ENCODE results near the gene LSG1.

LSG1 gene

GRCh38 chr3:194604837-194605236 is 67.2 kb downstream of the LSG1 start:
- Histone ChIP-seq H3K79me1 (ENCODE audit: low read depth, low read length) (no peaks in the 10 kb centered on the region), H2BK120ac (ENCODE audit: low read depth, low read length) (no peak overlapping the region), H2BK15ac (ENCODE audit: low read length) (no peak overlapping the region), H3K4me2 (ENCODE audit: insufficient read depth, low read length, poor library complexity, severe bottlenecking) (no peak overlapping the region), H2BK5ac (ENCODE audit: low read length) (no peak overlapping the region), H3K18ac (ENCODE audit: low read length) (no peak overlapping the region), H2AK5ac (ENCODE audit: low read depth, low read length) (no peak overlapping the region), H3K14ac (ENCODE audit: low read length) (no peak overlapping the region), H3K4me3 (ENCODE audit: low read length in 2 of 2) (no peak overlapping the region), H3K27me3 (ENCODE audit: control insufficient read depth in 3 of 3, insufficient read depth in 3 of 3, low read depth in 1 of 3, low read length in 3 of 3) (no peaks in the 10 kb centered on the region), H4K91ac (ENCODE audit: low read depth, low read length, poor library complexity) (no peak overlapping the region), H3K36me3 (replicated peaks in 1 of 2; ENCODE audit: control insufficient read depth in 2 of 2, insufficient read depth in 2 of 2, low read length in 2 of 2) (peaks cover 13 to 73% of the 10 kb centered on the region in 2 donors), H3K4me1 (ENCODE audit: control insufficient read depth in 2 of 2, insufficient read depth in 1 of 2, low read depth in 1 of 2, low read length in 2 of 2) (no peaks in the 10 kb centered on the region), H3K23ac (ENCODE audit: low read depth, low read length, poor library complexity) (no peak overlapping the region), H4K8ac (ENCODE audit: low read depth, low read length) (no peak overlapping the region), H3K27ac (replicated peaks; ENCODE audit: low read length) (no peak overlapping the region), H2AFZ (ENCODE audit: low read length) (no peak overlapping the region), H3K9ac (ENCODE audit: low read depth, low read length, poor library complexity) (no peak overlapping the region), H2BK12ac (ENCODE audit: low read length) (no peak overlapping the region), H3K4ac (ENCODE audit: low read length) (no peak overlapping the region), H3K9me3 (replicated peaks in 1 of 2; ENCODE audit: control insufficient read depth in 2 of 2, insufficient read depth in 1 of 2, low read depth in 1 of 2, low read length in 2 of 2) (no peaks in the 10 kb centered on the region)
- WGBS, 2 donors (ENCODE audit: extremely low coverage in 2 of 2, insufficient read length in 2 of 2, insufficient replicate concordance in 1 of 2) = no CpG with 5 or more reads among the region's 2 CpGs
- DNase-seq (ENCODE audit: low spot score) = no peak

- Histone ChIP-seq H2BK120ac (ENCODE audit: low read depth, low read length) (no peak overlapping the region), H3K27me3 (ENCODE audit: control insufficient read depth in 3 of 3, insufficient read depth in 3 of 3, low read depth in 1 of 3, low read length in 3 of 3) (no peaks in the 10 kb centered on the region), H3K18ac (ENCODE audit: low read length) (no peak overlapping the region), H2AFZ (ENCODE audit: low read length) (no peak overlapping the region), H3K9me3 (replicated peaks in 1 of 2; ENCODE audit: control insufficient read depth in 2 of 2, insufficient read depth in 1 of 2, low read depth in 1 of 2, low read length in 2 of 2) (no peaks in the 10 kb centered on the region), H2BK5ac (ENCODE audit: low read length) (no peak overlapping the region), H4K91ac (ENCODE audit: low read depth, low read length, poor library complexity) (no peak overlapping the region), H2AK5ac (ENCODE audit: low read depth, low read length) (no peak overlapping the region), H3K14ac (ENCODE audit: low read length) (no peak overlapping the region), H3K4ac (ENCODE audit: low read length) (no peak overlapping the region), H3K36me3 (replicated peaks in 1 of 2; ENCODE audit: control insufficient read depth in 2 of 2, insufficient read depth in 2 of 2, low read length in 2 of 2) (peaks cover 14 to 73% of the 10 kb centered on the region in 2 donors), H3K9ac (ENCODE audit: low read depth, low read length, poor library complexity) (no peak overlapping the region), H3K27ac (replicated peaks; ENCODE audit: low read length) (no peak overlapping the region), H3K4me2 (ENCODE audit: insufficient read depth, low read length, poor library complexity, severe bottlenecking) (no peak overlapping the region), H3K23ac (ENCODE audit: low read depth, low read length, poor library complexity) (no peak overlapping the region), H2BK15ac (ENCODE audit: low read length) (no peak overlapping the region), H3K4me1 (ENCODE audit: control insufficient read depth in 2 of 2, insufficient read depth in 1 of 2, low read depth in 1 of 2, low read length in 2 of 2) (no peaks in the 10 kb centered on the region), H3K4me3 (ENCODE audit: low read length in 2 of 2) (peak overlapping the region in 1 of 2 donors; percentile 60), H4K8ac (ENCODE audit: low read depth, low read length) (no peak overlapping the region), H3K79me1 (ENCODE audit: low read depth, low read length) (no peaks in the 10 kb centered on the region), H2BK12ac (ENCODE audit: low read length) (no peak overlapping the region)
- no peak for DNase-seq (ENCODE audit: low spot score)
- no CpG with 5 or more reads among the region's 22 CpGs for WGBS, 2 donors (ENCODE audit: extremely low coverage in 2 of 2, insufficient read length in 2 of 2, insufficient replicate concordance in 1 of 2)
Measured at GRCh38 chr3:194604126-194604525, 67.9 kb downstream of the LSG1 start.

GRCh38 chr3:194602669-194603171 is 69.3 kb downstream of the LSG1 start:
- Histone ChIP-seq H3K4me3 (ENCODE audit: low read length in 2 of 2) (no peak overlapping the region), H3K4me1 (ENCODE audit: control insufficient read depth in 2 of 2, insufficient read depth in 1 of 2, low read depth in 1 of 2, low read length in 2 of 2) (no peaks in the 10 kb centered on the region), H2BK15ac (ENCODE audit: low read length) (no peak overlapping the region), H2BK120ac (ENCODE audit: low read depth, low read length) (no peak overlapping the region), H4K91ac (ENCODE audit: low read depth, low read length, poor library complexity) (no peak overlapping the region), H3K4me2 (ENCODE audit: insufficient read depth, low read length, poor library complexity, severe bottlenecking) (no peak overlapping the region), H3K18ac (ENCODE audit: low read length) (no peak overlapping the region), H3K23ac (ENCODE audit: low read depth, low read length, poor library complexity) (no peak overlapping the region), H3K4ac (ENCODE audit: low read length) (no peak overlapping the region), H3K36me3 (replicated peaks in 1 of 2; ENCODE audit: control insufficient read depth in 2 of 2, insufficient read depth in 2 of 2, low read length in 2 of 2) (peaks cover 16 to 72% of the 10 kb centered on the region in 2 donors), H2BK12ac (ENCODE audit: low read length) (no peak overlapping the region), H3K27ac (replicated peaks; ENCODE audit: low read length) (no peak overlapping the region), H3K79me1 (ENCODE audit: low read depth, low read length) (no peaks in the 10 kb centered on the region), H3K14ac (ENCODE audit: low read length) (no peak overlapping the region), H3K27me3 (ENCODE audit: control insufficient read depth in 3 of 3, insufficient read depth in 3 of 3, low read depth in 1 of 3, low read length in 3 of 3) (no peaks in the 10 kb centered on the region), H2BK5ac (ENCODE audit: low read length) (no peak overlapping the region), H3K9ac (ENCODE audit: low read depth, low read length, poor library complexity) (no peak overlapping the region), H2AFZ (ENCODE audit: low read length) (no peak overlapping the region), H4K8ac (ENCODE audit: low read depth, low read length) (no peak overlapping the region), H3K9me3 (replicated peaks in 1 of 2; ENCODE audit: control insufficient read depth in 2 of 2, insufficient read depth in 1 of 2, low read depth in 1 of 2, low read length in 2 of 2) (no peaks in the 10 kb centered on the region), H2AK5ac (ENCODE audit: low read depth, low read length) (no peak overlapping the region)
- no peak for DNase-seq (ENCODE audit: low spot score)
- no CpG with 5 or more reads among the region's 10 CpGs for WGBS, 2 donors (ENCODE audit: extremely low coverage in 2 of 2, insufficient read length in 2 of 2, insufficient replicate concordance in 1 of 2)

GRCh38 chr3:194598771-194599557 is 73.0 kb downstream of the LSG1 start:
- Histone ChIP-seq H3K4me2 (ENCODE audit: insufficient read depth, low read length, poor library complexity, severe bottlenecking) (no peak overlapping the region), H3K18ac (ENCODE audit: low read length) (no peak overlapping the region), H3K4me1 (ENCODE audit: control insufficient read depth in 2 of 2, insufficient read depth in 1 of 2, low read depth in 1 of 2, low read length in 2 of 2) (no peaks in the 10 kb centered on the region), H2AK5ac (ENCODE audit: low read depth, low read length) (no peak overlapping the region), H3K27me3 (ENCODE audit: control insufficient read depth in 3 of 3, insufficient read depth in 3 of 3, low read depth in 1 of 3, low read length in 3 of 3) (peaks cover 0 to 2% (median 0%) of the 10 kb centered on the region in 3 experiments), H2BK12ac (ENCODE audit: low read length) (no peak overlapping the region), H3K9ac (ENCODE audit: low read depth, low read length, poor library complexity) (no peak overlapping the region), H3K27ac (replicated peaks; ENCODE audit: low read length) (no peak overlapping the region), H3K9me3 (replicated peaks in 1 of 2; ENCODE audit: control insufficient read depth in 2 of 2, insufficient read depth in 1 of 2, low read depth in 1 of 2, low read length in 2 of 2) (no peaks in the 10 kb centered on the region), H3K4ac (ENCODE audit: low read length) (no peak overlapping the region), H3K23ac (ENCODE audit: low read depth, low read length, poor library complexity) (no peak overlapping the region), H2BK15ac (ENCODE audit: low read length) (no peak overlapping the region), H4K8ac (ENCODE audit: low read depth, low read length) (no peak overlapping the region), H3K4me3 (ENCODE audit: low read length in 2 of 2) (no peak overlapping the region), H4K91ac (ENCODE audit: low read depth, low read length, poor library complexity) (no peak overlapping the region), H2BK5ac (ENCODE audit: low read length) (no peak overlapping the region), H2BK120ac (ENCODE audit: low read depth, low read length) (no peak overlapping the region), H2AFZ (ENCODE audit: low read length) (no peak overlapping the region), H3K14ac (ENCODE audit: low read length) (no peak overlapping the region), H3K79me1 (ENCODE audit: low read depth, low read length) (peaks cover 2% of the 10 kb centered on the region), H3K36me3 (replicated peaks in 1 of 2; ENCODE audit: control insufficient read depth in 2 of 2, insufficient read depth in 2 of 2, low read length in 2 of 2) (peaks cover 10 to 50% of the 10 kb centered on the region in 2 donors)
- WGBS, 2 donors (ENCODE audit: extremely low coverage in 2 of 2, insufficient read length in 2 of 2, insufficient replicate concordance in 1 of 2) = no CpG with 5 or more reads among the region's 25 CpGs
- DNase-seq (ENCODE audit: low spot score) = no peak

Measured in neuronal stem cell (in vitro differentiated cells).